H1 (cell line): ENCODE results near the gene GUCY1A2. TPM values are rescaled to one million over a fixed set of nuclear protein-coding genes. Genes with fewer than 3 reads are reported as not detected.

Experiments used
- BACH1 ChIP-seq: IDR thresholded peaks from 2 replicates; pipeline ENCODE4 v1.6.1; 2012; ENCODE audit warnings: low read length, improper control_type of control experiment
- FOSL1 ChIP-seq: IDR thresholded peaks from 2 replicates; pipeline ENCODE4 v1.6.1; 2011; ENCODE audit warnings: mild to moderate bottlenecking, low read depth, low read length, moderate library complexity; ENCODE audit not compliant: insufficient read depth
- JUND ChIP-seq: IDR thresholded peaks from 2 replicates; pipeline ENCODE4 v1.6.1; 2011; ENCODE audit warnings: mild to moderate bottlenecking, improper control_type of control experiment, low read length
- PHF8 ChIP-seq: fragments of 200-600 bp; sonication (generic); conservative IDR thresholded peaks from 2 replicates; pipeline ENCODE4 v1.7.1; 2012; ENCODE audit warnings: low read depth, mild to moderate bottlenecking, inconsistent platforms, low read length, moderate library complexity
- SAP30 ChIP-seq: fragments of 300-600 bp; sonication (generic); IDR thresholded peaks from 2 replicates; pipeline ENCODE4 v1.7.1; 2012; ENCODE audit warnings: low read length, moderate library complexity, mild to moderate bottlenecking, inconsistent platforms; ENCODE audit not compliant: insufficient read depth, insufficient replicate concordance
- SIRT6 ChIP-seq: IDR thresholded peaks from one replicate; pipeline ENCODE4 v1.7.1; 2012; ENCODE audit warnings: low read length, inconsistent platforms
- SP1 ChIP-seq: IDR thresholded peaks from 2 replicates; pipeline ENCODE4 v1.6.1; 2011; ENCODE audit warnings: low read depth, low read length
- SP2 ChIP-seq: IDR thresholded peaks from 2 replicates; pipeline ENCODE4 v1.6.1; 2012; ENCODE audit warnings: mild to moderate bottlenecking, low read length, inconsistent platforms
- SP4 ChIP-seq: IDR thresholded peaks from 2 replicates; pipeline ENCODE4 v1.6.1; 2012; ENCODE audit warnings: low read length, inconsistent platforms
- polyA plus RNA-seq, 7 experiments: library from polyadenylated mRNA; depleted of rRNA in 3 of 7; stranded (reverse) in 5 of 7; unstranded in 2 of 7; fragments of >200 nt in 5 of 7; fragments of 200-250 nt in 2 of 7; gene quantifications; 1 replicate in 5 of 7; 2 replicates in 1 of 7; 4 replicates in 1 of 7; pipeline versions ENCODE4 v1.2.1 to v1.2.3, GENCODE V29; 2011 to 2013; ENCODE audit warnings: missing spikeins in 2 of 7, mixed read lengths in 2 of 7
- total RNA-seq: library from RNA; stranded (reverse); fragmentation: NEBNext Ultra II Directional; extraction: Animal tissue kit (Norgen Biotek cat#: 25700); gene quantifications from 2 replicates; pipeline ENCODE4 v1.2.1, GENCODE V29; 2021
- TF ChIP-seq, protein P1 (sequence below): fragments of 300-600 bp; sonication (generic); IDR thresholded peaks from 2 replicates; pipeline ENCODE4 v1.7.1; 2012; ENCODE audit warnings: low read length, moderate library complexity, mild to moderate bottlenecking, inconsistent platforms; ENCODE audit not compliant: insufficient replicate concordance

GUCY1A2 gene
- total and polyA plus RNA-seq, 2 of the 8 experiments (the other 6 are each of a cell fraction or from before 2014, with no cell fraction given): 0.11 to 1.9 TPM

DNA sequence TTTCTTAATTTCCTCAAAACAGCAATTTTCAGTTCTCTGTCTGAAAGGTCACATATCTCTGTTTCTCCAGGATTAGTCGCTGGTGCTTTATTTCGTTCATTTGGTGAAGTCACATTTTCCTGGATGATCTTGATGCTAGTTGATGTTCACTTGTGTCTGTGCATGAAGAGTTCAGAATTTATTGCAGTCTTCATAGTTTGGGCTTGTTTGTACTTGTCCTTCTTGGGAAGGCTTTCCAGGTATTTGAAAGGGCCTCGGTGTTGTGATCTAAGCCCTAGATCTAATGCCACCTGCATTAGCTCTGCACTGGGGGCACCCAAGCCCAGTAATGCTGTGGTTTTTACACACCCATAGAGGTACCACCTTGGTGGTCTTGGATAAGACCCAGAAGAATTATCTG lies 228.9 kb downstream of the GUCY1A2 start (continued):
- TF ChIP-seq, protein P1, sequence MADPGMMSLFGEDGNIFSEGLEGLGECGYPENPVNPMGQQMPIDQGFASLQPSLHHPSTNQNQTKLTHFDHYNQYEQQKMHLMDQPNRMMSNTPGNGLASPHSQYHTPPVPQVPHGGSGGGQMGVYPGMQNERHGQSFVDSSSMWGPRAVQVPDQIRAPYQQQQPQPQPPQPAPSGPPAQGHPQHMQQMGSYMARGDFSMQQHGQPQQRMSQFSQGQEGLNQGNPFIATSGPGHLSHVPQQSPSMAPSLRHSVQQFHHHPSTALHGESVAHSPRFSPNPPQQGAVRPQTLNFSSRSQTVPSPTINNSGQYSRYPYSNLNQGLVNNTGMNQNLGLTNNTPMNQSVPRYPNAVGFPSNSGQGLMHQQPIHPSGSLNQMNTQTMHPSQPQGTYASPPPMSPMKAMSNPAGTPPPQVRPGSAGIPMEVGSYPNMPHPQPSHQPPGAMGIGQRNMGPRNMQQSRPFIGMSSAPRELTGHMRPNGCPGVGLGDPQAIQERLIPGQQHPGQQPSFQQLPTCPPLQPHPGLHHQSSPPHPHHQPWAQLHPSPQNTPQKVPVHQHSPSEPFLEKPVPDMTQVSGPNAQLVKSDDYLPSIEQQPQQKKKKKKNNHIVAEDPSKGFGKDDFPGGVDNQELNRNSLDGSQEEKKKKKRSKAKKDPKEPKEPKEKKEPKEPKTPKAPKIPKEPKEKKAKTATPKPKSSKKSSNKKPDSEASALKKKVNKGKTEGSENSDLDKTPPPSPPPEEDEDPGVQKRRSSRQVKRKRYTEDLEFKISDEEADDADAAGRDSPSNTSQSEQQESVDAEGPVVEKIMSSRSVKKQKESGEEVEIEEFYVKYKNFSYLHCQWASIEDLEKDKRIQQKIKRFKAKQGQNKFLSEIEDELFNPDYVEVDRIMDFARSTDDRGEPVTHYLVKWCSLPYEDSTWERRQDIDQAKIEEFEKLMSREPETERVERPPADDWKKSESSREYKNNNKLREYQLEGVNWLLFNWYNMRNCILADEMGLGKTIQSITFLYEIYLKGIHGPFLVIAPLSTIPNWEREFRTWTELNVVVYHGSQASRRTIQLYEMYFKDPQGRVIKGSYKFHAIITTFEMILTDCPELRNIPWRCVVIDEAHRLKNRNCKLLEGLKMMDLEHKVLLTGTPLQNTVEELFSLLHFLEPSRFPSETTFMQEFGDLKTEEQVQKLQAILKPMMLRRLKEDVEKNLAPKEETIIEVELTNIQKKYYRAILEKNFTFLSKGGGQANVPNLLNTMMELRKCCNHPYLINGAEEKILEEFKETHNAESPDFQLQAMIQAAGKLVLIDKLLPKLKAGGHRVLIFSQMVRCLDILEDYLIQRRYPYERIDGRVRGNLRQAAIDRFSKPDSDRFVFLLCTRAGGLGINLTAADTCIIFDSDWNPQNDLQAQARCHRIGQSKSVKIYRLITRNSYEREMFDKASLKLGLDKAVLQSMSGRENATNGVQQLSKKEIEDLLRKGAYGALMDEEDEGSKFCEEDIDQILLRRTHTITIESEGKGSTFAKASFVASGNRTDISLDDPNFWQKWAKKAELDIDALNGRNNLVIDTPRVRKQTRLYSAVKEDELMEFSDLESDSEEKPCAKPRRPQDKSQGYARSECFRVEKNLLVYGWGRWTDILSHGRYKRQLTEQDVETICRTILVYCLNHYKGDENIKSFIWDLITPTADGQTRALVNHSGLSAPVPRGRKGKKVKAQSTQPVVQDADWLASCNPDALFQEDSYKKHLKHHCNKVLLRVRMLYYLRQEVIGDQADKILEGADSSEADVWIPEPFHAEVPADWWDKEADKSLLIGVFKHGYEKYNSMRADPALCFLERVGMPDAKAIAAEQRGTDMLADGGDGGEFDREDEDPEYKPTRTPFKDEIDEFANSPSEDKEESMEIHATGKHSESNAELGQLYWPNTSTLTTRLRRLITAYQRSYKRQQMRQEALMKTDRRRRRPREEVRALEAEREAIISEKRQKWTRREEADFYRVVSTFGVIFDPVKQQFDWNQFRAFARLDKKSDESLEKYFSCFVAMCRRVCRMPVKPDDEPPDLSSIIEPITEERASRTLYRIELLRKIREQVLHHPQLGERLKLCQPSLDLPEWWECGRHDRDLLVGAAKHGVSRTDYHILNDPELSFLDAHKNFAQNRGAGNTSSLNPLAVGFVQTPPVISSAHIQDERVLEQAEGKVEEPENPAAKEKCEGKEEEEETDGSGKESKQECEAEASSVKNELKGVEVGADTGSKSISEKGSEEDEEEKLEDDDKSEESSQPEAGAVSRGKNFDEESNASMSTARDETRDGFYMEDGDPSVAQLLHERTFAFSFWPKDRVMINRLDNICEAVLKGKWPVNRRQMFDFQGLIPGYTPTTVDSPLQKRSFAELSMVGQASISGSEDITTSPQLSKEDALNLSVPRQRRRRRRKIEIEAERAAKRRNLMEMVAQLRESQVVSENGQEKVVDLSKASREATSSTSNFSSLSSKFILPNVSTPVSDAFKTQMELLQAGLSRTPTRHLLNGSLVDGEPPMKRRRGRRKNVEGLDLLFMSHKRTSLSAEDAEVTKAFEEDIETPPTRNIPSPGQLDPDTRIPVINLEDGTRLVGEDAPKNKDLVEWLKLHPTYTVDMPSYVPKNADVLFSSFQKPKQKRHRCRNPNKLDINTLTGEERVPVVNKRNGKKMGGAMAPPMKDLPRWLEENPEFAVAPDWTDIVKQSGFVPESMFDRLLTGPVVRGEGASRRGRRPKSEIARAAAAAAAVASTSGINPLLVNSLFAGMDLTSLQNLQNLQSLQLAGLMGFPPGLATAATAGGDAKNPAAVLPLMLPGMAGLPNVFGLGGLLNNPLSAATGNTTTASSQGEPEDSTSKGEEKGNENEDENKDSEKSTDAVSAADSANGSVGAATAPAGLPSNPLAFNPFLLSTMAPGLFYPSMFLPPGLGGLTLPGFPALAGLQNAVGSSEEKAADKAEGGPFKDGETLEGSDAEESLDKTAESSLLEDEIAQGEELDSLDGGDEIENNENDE: no peak
- TF ChIP-seq PHF8 (no peak), SAP30 (no peak), SP2 (no peak), BACH1 (no peak), JUND (no peak), SIRT6 (no peak), SP4 (no peak), SP1 (no peak), FOSL1 (no peak)
